Adipocyte (in vitro differentiated cells): ENCODE data around the gene DLG1.

Source experiments
- DNase-seq: peaks from one replicate; pipeline ENCODE4 v3.0.0-alpha.2; 2015; ENCODE audit warnings: low read depth
- H3K27me3 ChIP-seq: replicated peaks from 2 replicates; pipeline ENCODE4 v1.7.0; 2013; ENCODE audit warnings: mild to moderate bottlenecking, low read length, moderate library complexity; ENCODE audit not compliant: control insufficient read depth, insufficient read depth
- H3K36me3 ChIP-seq: 2 replicates; pipeline ENCODE4 v1.7.0; 2013; ENCODE audit warnings: low read length, mild to moderate bottlenecking, moderate library complexity; ENCODE audit not compliant: control insufficient read depth, insufficient read depth, severe bottlenecking
- H3K4me1 ChIP-seq: 2 replicates; pipeline ENCODE4 v1.7.0; 2013; ENCODE audit warnings: mild to moderate bottlenecking, low read length, moderate library complexity; ENCODE audit not compliant: control insufficient read depth, insufficient read depth
- H3K4me3 ChIP-seq: 2 replicates; pipeline ENCODE4 v1.7.0; 2013; ENCODE audit warnings: mild to moderate bottlenecking, low read length, moderate library complexity
- H3K9ac ChIP-seq: 2 replicates; pipeline ENCODE4 v1.7.0; 2013; ENCODE audit warnings: mild to moderate bottlenecking, low read length, moderate library complexity
- H3K9me3 ChIP-seq: 2 replicates; pipeline ENCODE4 v1.7.0; 2013; ENCODE audit warnings: mild to moderate bottlenecking, low read length, moderate library complexity; ENCODE audit not compliant: control insufficient read depth

The DLG1 gene

DNA sequence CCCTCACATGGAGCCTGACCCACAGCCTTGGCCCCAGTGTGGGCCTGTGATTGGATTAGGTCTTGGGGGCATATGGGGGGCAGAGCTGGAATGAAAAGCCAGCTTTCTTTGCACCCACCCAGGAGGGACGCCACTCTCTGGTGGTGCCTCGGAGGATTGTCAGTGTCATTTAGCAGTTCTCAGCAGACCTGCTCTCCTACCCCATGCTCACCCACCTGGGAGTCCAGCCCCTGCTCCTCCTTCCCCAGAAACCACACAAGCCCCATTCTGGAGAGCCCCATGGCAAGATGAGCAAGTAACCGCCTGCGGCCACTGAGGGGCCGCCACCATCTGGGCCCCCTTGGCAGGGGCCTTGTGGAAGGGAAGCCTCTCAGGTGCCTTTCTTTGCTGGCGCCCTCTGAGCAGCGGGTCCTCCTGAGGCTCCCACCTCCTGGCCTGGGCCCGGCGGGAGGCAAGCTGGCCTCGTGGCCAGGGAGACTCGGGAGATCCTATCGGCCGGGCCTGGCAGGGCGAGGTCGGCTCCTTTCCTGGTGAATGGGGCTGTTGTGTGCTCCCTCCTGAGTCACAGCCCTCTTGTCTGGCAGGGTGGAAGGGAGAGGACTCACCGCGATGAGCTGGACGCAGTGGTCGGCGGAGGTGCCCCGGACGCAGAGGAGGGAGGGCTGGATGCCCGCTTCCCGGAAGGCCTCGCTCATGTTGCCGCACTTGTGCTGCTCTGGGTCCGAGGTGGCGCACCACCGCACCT, 271.1 kb downstream of the DLG1 start:
- no peak overlapping the region for H3K4me3 ChIP-seq
- H3K9ac ChIP-seq: no peak overlapping the region
- no peaks in the 10 kb centered on the region for H3K9me3 ChIP-seq
- peaks cover 5% of the 10 kb centered on the region for H3K27me3 ChIP-seq
- H3K36me3 ChIP-seq: no peaks in the 10 kb centered on the region
- H3K4me1 ChIP-seq: peaks cover 15% of the 10 kb centered on the region
- no peak for DNase-seq

- no peak overlapping the region for H3K4me3 ChIP-seq
- H3K4me1 ChIP-seq: peaks cover 8% of the 10 kb centered on the region
- no peak overlapping the region for H3K9ac ChIP-seq
- peaks cover 11% of the 10 kb centered on the region for H3K27me3 ChIP-seq
- DNase-seq: no peak
- no peaks in the 10 kb centered on the region for H3K36me3 ChIP-seq
- H3K9me3 ChIP-seq: no peaks in the 10 kb centered on the region
Observed at GRCh38 chr3:197026481-197026866, 271.9 kb downstream of the DLG1 start.

GRCh38 chr3:197025736-197026480, 272.5 kb downstream of the DLG1 start:
- DNase-seq: no peak
- Histone ChIP-seq H3K4me3 (no peak overlapping the region), H3K4me1 (peaks cover 3% of the 10 kb centered on the region), H3K36me3 (no peaks in the 10 kb centered on the region), H3K9ac (no peak overlapping the region), H3K27me3 (peaks cover 11% of the 10 kb centered on the region), H3K9me3 (no peaks in the 10 kb centered on the region)

DNA sequence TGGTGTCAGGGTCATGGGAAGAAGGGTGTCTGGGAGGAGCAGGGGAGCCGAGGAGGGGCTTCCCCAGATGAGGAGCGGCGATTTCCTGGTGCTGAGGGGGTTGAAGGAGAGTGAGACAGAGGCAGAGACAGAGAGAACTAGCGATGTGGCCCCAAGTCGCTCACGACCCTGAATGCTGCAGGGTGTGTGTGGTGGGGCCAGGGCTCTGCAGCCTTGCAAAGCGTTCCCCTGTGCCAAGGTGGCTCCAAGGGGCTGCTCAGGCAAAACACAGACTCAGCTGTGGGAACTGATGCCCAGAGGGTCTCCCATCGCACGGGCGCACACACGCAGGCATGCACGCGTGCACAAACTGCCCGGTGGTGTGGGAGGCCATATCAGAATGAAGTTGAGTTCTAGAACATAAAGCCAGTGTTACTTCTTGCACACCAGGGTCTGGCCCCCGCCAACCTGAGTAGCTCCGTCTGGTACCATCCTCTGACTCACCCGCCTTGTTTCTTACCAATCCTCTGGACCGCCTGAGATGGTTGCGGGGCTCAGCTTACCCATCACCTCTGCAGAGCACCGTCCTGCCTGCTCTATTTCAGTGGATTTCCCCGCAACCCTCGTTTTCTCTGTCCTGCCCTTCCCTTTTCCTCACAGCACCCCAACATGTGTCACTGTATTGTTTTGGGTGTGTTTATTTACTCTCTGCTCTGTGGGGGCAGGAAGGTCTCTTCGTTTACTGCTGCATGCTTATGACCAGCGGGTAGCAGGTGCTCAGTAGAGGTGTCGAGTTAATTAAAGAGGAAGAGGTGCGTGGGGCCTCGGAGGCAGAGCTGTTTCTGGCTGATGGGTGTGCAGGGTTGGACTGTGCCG, 273.3 kb downstream of the DLG1 start:
- H3K27me3 ChIP-seq: peaks cover 11% of the 10 kb centered on the region
- no peak overlapping the region for H3K9ac ChIP-seq
- H3K36me3 ChIP-seq: no peaks in the 10 kb centered on the region
- DNase-seq: no peak
- no peak overlapping the region for H3K4me3 ChIP-seq
- no peaks in the 10 kb centered on the region for H3K9me3 ChIP-seq
- no peaks in the 10 kb centered on the region for H3K4me1 ChIP-seq

DNA sequence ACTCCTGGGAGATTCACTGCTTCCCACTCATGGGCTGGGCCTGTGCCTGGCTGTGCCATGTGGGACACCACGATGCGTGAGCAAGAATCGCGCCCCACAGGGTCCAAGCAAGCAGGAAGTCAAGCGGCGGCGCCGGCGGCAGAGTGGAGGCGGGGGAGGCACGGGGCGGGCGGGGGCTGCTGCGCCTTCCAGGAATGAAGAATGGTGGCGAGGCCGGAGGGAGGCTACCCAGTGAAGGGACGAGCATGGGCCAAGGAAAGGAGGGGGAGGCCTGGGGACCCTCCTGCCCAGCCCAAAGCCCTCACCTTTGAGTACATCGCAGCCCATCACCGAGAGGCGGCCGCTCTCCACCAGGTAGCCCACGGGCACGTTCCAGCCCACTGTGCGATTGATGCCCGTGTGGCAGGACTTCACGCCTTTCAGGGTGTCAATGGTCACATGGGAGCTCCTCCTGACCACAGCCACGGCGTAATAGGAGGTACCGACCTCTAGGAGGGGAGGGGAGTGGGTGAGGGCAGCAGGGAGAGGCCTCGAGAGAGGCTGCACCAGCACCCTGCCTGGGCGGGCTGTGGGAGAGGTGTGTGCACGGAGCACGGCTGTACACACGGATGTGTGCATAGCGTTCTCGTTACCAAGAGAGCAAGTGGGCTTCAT, 274.3 kb downstream of the DLG1 start:
- Histone ChIP-seq H3K9ac (no peak overlapping the region), H3K4me1 (no peaks in the 10 kb centered on the region), H3K36me3 (no peaks in the 10 kb centered on the region), H3K4me3 (no peak overlapping the region), H3K9me3 (no peaks in the 10 kb centered on the region), H3K27me3 (peaks cover 11% of the 10 kb centered on the region)
- no peak for DNase-seq

DNA sequence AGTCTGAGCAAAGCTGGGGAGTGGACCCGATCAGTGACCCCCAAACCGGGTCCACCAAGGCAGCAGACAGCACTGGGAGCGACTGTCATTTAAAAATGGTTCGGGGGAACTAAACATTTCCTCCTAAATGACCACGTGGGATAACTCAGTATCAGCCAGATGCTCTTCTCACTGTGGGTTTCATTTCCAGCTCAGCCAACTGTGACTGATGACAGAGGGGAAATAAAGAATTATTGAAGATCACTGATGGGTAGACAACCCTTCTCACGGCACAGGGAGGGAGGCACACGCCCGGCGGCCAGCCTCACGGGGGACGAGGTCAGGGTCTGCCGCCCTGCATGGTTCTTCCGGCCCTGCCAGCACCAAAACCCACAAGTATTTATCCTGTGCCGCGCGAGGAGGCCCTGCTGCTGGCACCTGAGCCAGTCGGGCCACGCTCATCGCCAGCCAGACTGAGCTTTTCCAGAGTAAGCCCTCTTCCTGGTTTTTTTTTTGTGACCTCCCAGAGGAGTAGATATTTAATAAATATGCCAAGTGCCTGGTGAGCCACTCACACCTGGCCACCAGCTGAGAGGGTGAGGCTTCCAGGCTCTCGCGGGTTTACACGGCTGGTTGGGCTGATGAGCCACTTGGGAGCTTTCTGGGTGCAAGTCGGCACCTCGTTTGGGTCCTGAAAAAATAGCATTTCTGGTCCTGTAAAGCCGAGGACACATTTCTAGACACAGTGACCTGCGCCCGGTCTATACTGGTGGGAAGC, 275.0 kb downstream of the DLG1 start:
- Histone ChIP-seq H3K9ac (no peak overlapping the region), H3K4me3 (no peak overlapping the region), H3K36me3 (no peaks in the 10 kb centered on the region), H3K27me3 (peaks cover 11% of the 10 kb centered on the region), H3K4me1 (no peaks in the 10 kb centered on the region), H3K9me3 (no peaks in the 10 kb centered on the region)
- no peak for DNase-seq

DNA sequence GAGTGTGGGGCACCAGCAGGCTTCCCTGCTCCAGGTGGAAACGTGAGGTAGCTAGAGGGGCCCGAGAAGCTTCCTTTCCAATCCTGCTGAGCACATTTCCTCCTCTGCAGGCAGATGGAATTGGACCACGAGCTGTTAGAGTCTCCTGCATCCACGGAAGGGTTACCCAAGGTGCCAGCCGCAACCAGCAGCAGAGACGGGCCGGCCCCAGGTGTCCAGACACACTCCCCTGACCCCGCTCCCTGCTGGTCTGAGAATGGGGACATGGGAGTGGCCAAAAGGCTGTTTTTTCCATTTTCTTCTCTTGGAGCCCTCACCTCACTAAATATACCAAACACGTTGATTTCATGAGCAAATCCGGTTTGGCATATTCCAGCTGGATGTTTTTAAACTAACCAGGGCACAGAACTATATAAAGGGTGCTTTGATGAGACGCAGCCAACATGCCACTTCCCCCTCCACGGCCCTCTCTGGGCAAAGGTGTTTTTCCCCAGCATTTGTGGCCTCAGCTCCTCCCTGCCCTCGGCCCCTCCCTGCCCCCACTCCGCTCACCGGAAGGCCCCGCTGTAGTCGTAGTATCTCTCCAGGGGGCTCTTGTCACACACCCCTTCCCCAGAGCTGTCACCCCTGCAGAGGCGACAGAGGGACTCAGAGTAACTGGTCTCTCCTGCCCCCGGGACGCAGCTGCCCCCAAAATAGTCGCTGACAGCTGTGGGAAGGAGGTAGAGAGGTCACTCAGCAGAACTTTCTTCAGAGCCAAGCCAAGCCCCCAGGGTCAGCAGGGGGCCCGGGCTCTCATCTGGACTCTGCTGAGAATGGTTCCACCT, 275.8 kb downstream of the DLG1 start:
- no peak for DNase-seq
- no peak overlapping the region for H3K4me3 ChIP-seq

DNA sequence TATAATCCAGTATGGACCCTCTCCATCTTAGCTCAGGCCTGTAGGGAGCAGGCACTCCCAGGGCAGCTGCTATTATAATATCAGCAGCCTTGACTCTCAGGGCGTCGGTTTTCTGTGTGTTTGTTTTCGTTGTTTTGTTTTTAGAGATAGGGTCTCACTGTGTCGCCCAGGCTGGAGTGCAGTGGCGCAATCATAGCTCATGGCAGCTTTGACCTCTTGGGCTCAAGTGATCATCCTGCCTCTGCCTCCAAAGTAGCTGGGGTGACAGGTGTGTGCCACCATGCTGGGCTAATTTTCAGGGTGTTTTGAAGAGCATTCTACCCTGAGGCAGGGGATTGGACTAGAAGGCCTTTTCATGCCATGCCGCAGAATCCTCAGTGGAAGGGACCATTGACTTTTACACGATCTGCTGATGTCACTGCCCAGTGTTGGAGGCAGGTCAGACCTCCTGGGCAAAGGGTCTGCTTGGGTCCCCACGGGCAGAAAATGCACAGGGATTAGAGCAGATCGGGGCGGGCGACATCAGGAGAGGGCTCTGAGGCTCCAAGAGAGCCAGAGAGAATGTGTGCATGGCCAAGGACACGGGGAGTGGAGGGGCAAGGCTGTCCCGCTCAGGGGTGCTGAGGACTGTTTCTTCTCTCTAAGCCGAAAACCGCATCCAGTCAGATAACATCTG, 276.5 kb downstream of the DLG1 start:
- DNase-seq: no peak

More for the DNA sequence above, 275.8 kb downstream of the DLG1 start:
- no peak overlapping the region for H3K9ac ChIP-seq
- H3K36me3 ChIP-seq: no peaks in the 10 kb centered on the region
- no peaks in the 10 kb centered on the region for H3K4me1 ChIP-seq
- no peaks in the 10 kb centered on the region for H3K9me3 ChIP-seq
- peaks cover 11% of the 10 kb centered on the region for H3K27me3 ChIP-seq

GRCh38 chr3:197021231-197021630, 277.2 kb downstream of the DLG1 start:
- H3K27me3 ChIP-seq: peaks cover 11% of the 10 kb centered on the region
- no peaks in the 10 kb centered on the region for H3K9me3 ChIP-seq
- no peak overlapping the region for H3K4me3 ChIP-seq
- no peak for DNase-seq
- H3K9ac ChIP-seq: no peak overlapping the region
- no peaks in the 10 kb centered on the region for H3K36me3 ChIP-seq
- H3K4me1 ChIP-seq: no peaks in the 10 kb centered on the region

More for the DNA sequence above, 276.5 kb downstream of the DLG1 start:
- no peaks in the 10 kb centered on the region for H3K36me3 ChIP-seq
- H3K27me3 ChIP-seq: peaks cover 11% of the 10 kb centered on the region
- no peaks in the 10 kb centered on the region for H3K4me1 ChIP-seq
- H3K4me3 ChIP-seq: no peak overlapping the region
- no peak overlapping the region for H3K9ac ChIP-seq
- no peaks in the 10 kb centered on the region for H3K9me3 ChIP-seq
